Breast epithelium (tissue), 3 donors: Measurements from ENCODE around the gene PAPOLB.

Experiments used
- CTCF ChIP-seq, 3 donors: fragments of 450-650 bp; IDR thresholded peaks; one replicate each; pipeline ENCODE4 v1.5.1; 2016 to 2017; ENCODE audit warnings: antibody characterized with exemption in 3 of 3, mild to moderate bottlenecking in 3 of 3, moderate library complexity in 3 of 3
- POLR2A ChIP-seq: fragments of 450-650 bp; IDR thresholded peaks from one replicate; pipeline ENCODE4 v1.6.1; 2016; ENCODE audit warnings: antibody characterized with exemption, mild to moderate bottlenecking, moderate library complexity

DNA sequence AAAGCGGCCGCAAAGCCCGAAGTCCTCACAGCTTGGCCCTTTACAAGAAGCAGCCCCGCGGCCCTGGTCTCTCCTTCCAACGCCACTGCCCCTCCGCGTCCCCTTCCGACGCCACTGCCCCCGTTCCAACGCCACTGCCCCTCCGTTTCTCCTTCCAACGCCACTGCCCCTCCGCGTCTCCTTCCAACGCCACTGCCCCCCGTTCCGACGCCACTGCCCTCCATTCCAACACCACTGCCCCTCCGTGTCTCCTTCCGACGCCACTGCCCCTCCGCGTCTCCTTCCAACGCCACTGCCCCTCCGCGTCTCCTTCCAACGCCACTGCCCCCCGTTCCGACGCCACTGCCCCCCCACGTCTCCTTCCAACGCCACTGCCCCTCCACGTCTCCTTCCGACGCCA, 53.3 kb downstream of the PAPOLB start:
- no peak for TF ChIP-seq POLR2A
- no peak for TF ChIP-seq CTCF (IDR thresholded peaks at IDR 0.05)
